SK-N-SH (cell line): ENCODE data around the gene HP1BP3. TPM values are rescaled to one million over a fixed set of nuclear protein-coding genes. Genes with fewer than 3 reads are reported as not detected.

Experiments used
- CTCF ChIA-PET: fragments of 300-600, 350-600 bp; formaldehyde crosslinking; extraction: SDS; loops from one replicate; lab custom pipeline; 2021; lab: Yijun Ruan, JAX
- POLR2A ChIA-PET: fragments of 350-600 bp; sonication (Branson Sonifier 250); formaldehyde crosslinking; extraction: SDS; loops from one replicate; lab custom pipeline; 2020; ENCODE audit warnings: antibody characterized with exemption, inconsistent platforms; lab: Yijun Ruan, JAX
- DNase-seq: peaks from one replicate; pipeline ENCODE4 v3.0.0; 2012
- H2AFZ ChIP-seq: fragments of 200-600 bp; sonication (generic); 2 replicates; pipeline ENCODE4 v1.8.1; 2016; ENCODE audit warnings: antibody characterized with exemption, mild to moderate bottlenecking, low read depth
- H3F3A ChIP-seq: fragments of 200-600 bp; sonication (generic); replicated peaks from 2 replicates; pipeline ENCODE3; 2016; ENCODE audit warnings: antibody characterized with exemption, mild to moderate bottlenecking; ENCODE audit not compliant: insufficient read depth
- H3K27ac ChIP-seq, 2 experiments: fragments of 200-500 bp in 1 of 2; fragments of 200-600 bp in 1 of 2; sonication (Bioruptor generic) in 1 of 2; sonication (generic), shearing (Covaris generic) in 1 of 2; 2 replicates each; pipeline versions ENCODE4 v1.5.1 to v1.6.1; 2014 to 2016; ENCODE audit warnings: low read depth in 2 of 2, inconsistent platforms in 1 of 2, low read length in 1 of 2, mild to moderate bottlenecking in 1 of 2, mixed read lengths in 1 of 2
- H3K27me3 ChIP-seq: fragments of 200-600 bp; sonication (generic), shearing (Covaris generic); 2 replicates; pipeline ENCODE4 v1.6.1; 2016; ENCODE audit warnings: mixed run types; ENCODE audit not compliant: insufficient read depth
- H3K36me3 ChIP-seq, 2 experiments: fragments of 200-500 bp in 1 of 2; fragments of 200-600 bp in 1 of 2; sonication (Bioruptor generic) in 1 of 2; sonication (generic) in 1 of 2; replicated peaks in 1 of 2; 2 replicates each; pipeline versions ENCODE3 to v1.5.1; 2014 to 2016; ENCODE audit warnings: low read length in 1 of 2, mild to moderate bottlenecking in 1 of 2; ENCODE audit not compliant: insufficient read depth in 2 of 2, control insufficient read depth in 1 of 2
- H3K4me1 ChIP-seq, 2 experiments: fragments of 200-500 bp in 1 of 2; fragments of 200-600 bp in 1 of 2; sonication (Bioruptor generic) in 1 of 2; sonication (generic), shearing (Covaris generic) in 1 of 2; 2 replicates each; pipeline versions ENCODE4 v1.5.1 to v1.6.1; 2014 to 2016; ENCODE audit warnings: low read depth in 1 of 2, low read length in 1 of 2, mixed run types in 1 of 2; ENCODE audit not compliant: insufficient read depth in 2 of 2, control insufficient read depth in 1 of 2
- H3K4me2 ChIP-seq: fragments of 200-600 bp; sonication (generic), shearing (Covaris generic); 2 replicates; pipeline ENCODE4 v1.6.1; 2017; ENCODE audit warnings: mixed run types
- H3K4me3 ChIP-seq, 2 experiments: fragments of 200-500 bp in 1 of 2; fragments of 200-600 bp in 1 of 2; sonication (Bioruptor generic) in 1 of 2; sonication (generic), shearing (Covaris generic) in 1 of 2; 2 replicates each; pipeline versions ENCODE4 v1.5.1 to v1.8.1; 2014 to 2016; ENCODE audit warnings: low read depth in 2 of 2, inconsistent platforms in 1 of 2, low read length in 1 of 2, mild to moderate bottlenecking in 1 of 2, mixed read lengths in 1 of 2, moderate library complexity in 1 of 2
- H3K79me2 ChIP-seq: fragments of 200-600 bp; sonication (generic); 2 replicates; pipeline ENCODE4 v1.8.1; 2017; ENCODE audit warnings: mild to moderate bottlenecking; ENCODE audit not compliant: insufficient read depth
- H3K9ac ChIP-seq: fragments of 200-600 bp; sonication (generic); 2 replicates; pipeline ENCODE4 v1.6.1; 2017; ENCODE audit warnings: mixed run types
- H3K9me2 ChIP-seq: fragments of 200-600 bp; sonication (generic); 2 replicates; pipeline ENCODE4 v1.6.1; 2017; ENCODE audit warnings: mixed run types
- H3K9me3 ChIP-seq: fragments of 200-600 bp; sonication (generic); 2 replicates; pipeline ENCODE4 v1.6.1; 2017; ENCODE audit warnings: mixed run types, mild to moderate bottlenecking, moderate library complexity
- H4K20me1 ChIP-seq: fragments of 200-600 bp; sonication (generic); 2 replicates; pipeline ENCODE4 v1.6.1; 2017; ENCODE audit warnings: mild to moderate bottlenecking, mixed run types; ENCODE audit not compliant: insufficient read depth
- CHD2 ChIP-seq: fragments of 150-350 bp; IDR thresholded peaks from 2 replicates; pipeline ENCODE4 v1.6.1; 2018; ENCODE audit warnings: low read length; ENCODE audit not compliant: partially characterized antibody
- EZH2phosphoT487 ChIP-seq: fragments of 200-600 bp; sonication (generic); IDR thresholded peaks from 2 replicates; pipeline ENCODE4 v1.6.1; 2017; ENCODE audit warnings: low read depth, mixed run types, mild to moderate bottlenecking, antibody characterized with exemption, moderate library complexity, borderline replicate concordance
- FOSL2 ChIP-seq: IDR thresholded peaks from 2 replicates; pipeline ENCODE4 v1.4.0; 2012; ENCODE audit warnings: low read depth, mild to moderate bottlenecking, moderate library complexity, borderline replicate concordance
- FOXJ3 ChIP-seq: sonication (generic); formaldehyde crosslinking; IDR thresholded peaks from 2 replicates; pipeline ENCODE4 v1.5.1; 2020; ENCODE audit warnings: mild to moderate bottlenecking, missing genetic modification reagents
- GABPA ChIP-seq: IDR thresholded peaks from 2 replicates; pipeline ENCODE4 v1.4.0; 2012; ENCODE audit warnings: low read depth, mild to moderate bottlenecking
- GATA2 ChIP-seq: sonication (generic); formaldehyde crosslinking; IDR thresholded peaks from 2 replicates; pipeline ENCODE4 v1.5.0; 2020; ENCODE audit warnings: mild to moderate bottlenecking, missing genetic modification reagents
- MXI1 ChIP-seq: IDR thresholded peaks from 2 replicates; pipeline ENCODE4 v1.6.1; 2012; ENCODE audit warnings: mild to moderate bottlenecking, low read depth, low read length, improper control_type of control experiment
- NFIC ChIP-seq: IDR thresholded peaks from 2 replicates; pipeline ENCODE4 v1.4.0; 2012; ENCODE audit warnings: borderline replicate concordance
- POLR2AphosphoS5 ChIP-seq: IDR thresholded peaks from 2 replicates; pipeline ENCODE4 v1.6.1; 2012; ENCODE audit warnings: low read depth, low read length
- RAD21 ChIP-seq: IDR thresholded peaks from 2 replicates; pipeline ENCODE4 v1.6.1; 2012; ENCODE audit warnings: mild to moderate bottlenecking, low read length
- RCOR1 ChIP-seq: fragments of 150-350 bp; IDR thresholded peaks from 2 replicates; pipeline ENCODE4 v1.6.1; 2017; ENCODE audit warnings: antibody characterized with exemption, low read length
- REST ChIP-seq: IDR thresholded peaks from 2 replicates; pipeline ENCODE4 v1.6.1; 2012; ENCODE audit warnings: mild to moderate bottlenecking, low read depth, low read length, moderate library complexity
- RFX5 ChIP-seq: IDR thresholded peaks from 2 replicates; pipeline ENCODE4 v1.6.1; 2012; ENCODE audit warnings: mild to moderate bottlenecking, improper control_type of control experiment, low read length
- SIN3A ChIP-seq: IDR thresholded peaks from 2 replicates; pipeline ENCODE4 v1.6.1; 2012; ENCODE audit warnings: low read depth, mild to moderate bottlenecking, low read length, moderate library complexity, borderline replicate concordance
- TEAD4 ChIP-seq: IDR thresholded peaks from 2 replicates; pipeline ENCODE4 v1.4.0; 2012; ENCODE audit warnings: mild to moderate bottlenecking, borderline replicate concordance; ENCODE audit not compliant: insufficient read depth
- USF1 ChIP-seq: IDR thresholded peaks from 2 replicates; pipeline ENCODE4 v1.4.0; 2012; ENCODE audit warnings: low read depth, borderline replicate concordance
- USF2 ChIP-seq: fragments of 150-350 bp; IDR thresholded peaks from 2 replicates; pipeline ENCODE4 v1.6.1; 2017; ENCODE audit warnings: antibody characterized with exemption, low read length, low read depth, borderline replicate concordance
- YY1 ChIP-seq: IDR thresholded peaks from 2 replicates; pipeline ENCODE4 v1.4.0; 2012; ENCODE audit warnings: low read depth, mild to moderate bottlenecking
- WGBS: methylation state at CpG from one replicate; pipeline ENCODE4 v1.1.6; 2017; ENCODE audit warnings: low lambda C conversion rate; 5-methylcytosine and 5-hydroxymethylcytosine counted together
- polyA plus RNA-seq, 3 experiments: library from polyadenylated mRNA; depleted of rRNA; stranded (reverse); fragments of >200 nt; gene quantifications; 2 replicates each; pipeline ENCODE4 v1.2.3, GENCODE V29; 2012
- TF ChIP-seq, protein P1 (sequence below): IDR thresholded peaks from 2 replicates; pipeline ENCODE4 v1.4.0; 2012; ENCODE audit warnings: low read depth

The HP1BP3 gene
- polyA plus RNA-seq, 1 of the 3 experiments (the other 2 are of a cell fraction) = 236 TPM

DNA sequence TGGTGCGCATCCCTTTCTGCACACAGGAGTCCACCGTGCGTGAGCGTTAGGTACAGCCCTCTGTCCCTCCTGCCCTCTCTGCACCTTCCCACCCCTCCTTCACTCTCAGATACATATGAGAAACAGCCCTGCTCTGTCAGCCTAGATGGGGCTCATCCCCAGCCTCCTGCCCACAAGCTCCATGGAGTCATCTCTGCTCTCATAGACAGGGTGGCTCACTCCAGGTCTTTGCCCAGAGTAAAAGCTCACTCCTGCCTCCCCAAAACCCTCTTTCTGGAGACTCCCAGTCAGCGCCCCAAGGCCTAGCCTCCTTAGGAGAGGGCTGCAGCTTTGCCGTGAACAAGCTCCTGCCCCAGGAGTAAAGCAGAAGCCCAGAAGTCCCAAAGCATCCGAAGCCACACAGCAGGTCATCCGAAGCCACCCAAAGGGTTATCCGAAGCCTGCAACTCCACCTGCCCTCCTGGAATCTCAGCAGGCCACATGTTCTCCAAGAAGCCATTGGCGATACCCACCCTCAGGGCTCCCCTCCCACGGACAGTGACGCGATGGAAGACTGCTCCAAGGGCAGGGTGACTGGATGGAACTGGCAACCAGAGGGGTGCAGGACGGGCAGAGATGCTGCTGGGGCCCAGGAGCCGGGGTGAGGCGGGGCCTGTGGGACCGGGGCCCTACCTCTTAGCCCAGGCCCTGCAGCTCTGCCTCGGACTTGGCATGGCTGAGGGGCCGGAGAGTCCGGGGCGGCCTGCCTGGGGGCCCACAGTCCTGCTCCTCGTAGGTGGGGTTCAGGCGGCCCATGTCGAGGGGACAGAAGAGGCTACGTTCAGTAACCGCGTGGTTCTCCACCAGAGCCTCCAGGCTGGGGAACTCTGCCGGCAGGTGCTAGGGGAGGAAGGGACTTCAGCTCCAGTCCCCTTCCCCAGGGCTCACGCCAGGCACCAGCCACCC is 65.7 kb downstream of the HP1BP3 start:
- Histone ChIP-seq H2AFZ (no peak overlapping the region), H3K9me2 (no peaks in the 10 kb centered on the region), H3K9me3 (no peaks in the 10 kb centered on the region), H4K20me1 (no peaks in the 10 kb centered on the region), H3K79me2 (no peaks in the 10 kb centered on the region), H3K4me2 (no peak overlapping the region), H3K27ac (no peak overlapping the region), H3K9ac (no peak overlapping the region), H3K4me1 (peaks cover 0 to 2% of the 10 kb centered on the region in 2 experiments; a peak in 1 of 4 replicates), H3F3A (no peaks in the 10 kb centered on the region), H3K27me3 (no peaks in the 10 kb centered on the region), H3K36me3 (no peaks in the 10 kb centered on the region), H3K4me3 (no peak overlapping the region)
- WGBS = 90% methylated on average over 17 of the region's 29 CpGs
- TF ChIP-seq NFIC (no peak), REST (no peak), YY1 (no peak), GABPA (no peak), MXI1 (no peak), TEAD4 (no peak), EZH2phosphoT487 (no peak), USF2 (no peak), FOXJ3 (no peak), POLR2AphosphoS5 (no peak), RAD21 (no peak), GATA2 (CRISPR knock-in tag) (no peak), USF1 (no peak), RCOR1 (no peak), SIN3A (no peak), FOSL2 (no peak), CHD2 (no peak), RFX5 (no peak)
- TF ChIP-seq, protein P1, sequence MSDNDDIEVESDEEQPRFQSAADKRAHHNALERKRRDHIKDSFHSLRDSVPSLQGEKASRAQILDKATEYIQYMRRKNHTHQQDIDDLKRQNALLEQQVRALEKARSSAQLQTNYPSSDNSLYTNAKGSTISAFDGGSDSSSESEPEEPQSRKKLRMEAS = no peak
- ChIA-PET POLR2A (no interaction called here), CTCF (interaction anchor here (0.7 to 1.9 kb wide), 3 partner anchors 25 to 474 kb away, joined by 4 to 5 read pairs (median 5); no protein-coding TSS in a partner anchor)
- DNase-seq = peak; percentile 19
